GM19238 (cell line): ENCODE results near the gene SLC4A1.
A peak's percentile ranks its signal among the peaks of the same experiment; 100 is the strongest.

ENCODE experiments used
- DNase-seq: peaks from one replicate; pipeline ENCODE4 v3.0.0; 2011; ENCODE audit warnings: low spot score; ENCODE audit not compliant: insufficient read length

Gene SLC4A1

DNA sequence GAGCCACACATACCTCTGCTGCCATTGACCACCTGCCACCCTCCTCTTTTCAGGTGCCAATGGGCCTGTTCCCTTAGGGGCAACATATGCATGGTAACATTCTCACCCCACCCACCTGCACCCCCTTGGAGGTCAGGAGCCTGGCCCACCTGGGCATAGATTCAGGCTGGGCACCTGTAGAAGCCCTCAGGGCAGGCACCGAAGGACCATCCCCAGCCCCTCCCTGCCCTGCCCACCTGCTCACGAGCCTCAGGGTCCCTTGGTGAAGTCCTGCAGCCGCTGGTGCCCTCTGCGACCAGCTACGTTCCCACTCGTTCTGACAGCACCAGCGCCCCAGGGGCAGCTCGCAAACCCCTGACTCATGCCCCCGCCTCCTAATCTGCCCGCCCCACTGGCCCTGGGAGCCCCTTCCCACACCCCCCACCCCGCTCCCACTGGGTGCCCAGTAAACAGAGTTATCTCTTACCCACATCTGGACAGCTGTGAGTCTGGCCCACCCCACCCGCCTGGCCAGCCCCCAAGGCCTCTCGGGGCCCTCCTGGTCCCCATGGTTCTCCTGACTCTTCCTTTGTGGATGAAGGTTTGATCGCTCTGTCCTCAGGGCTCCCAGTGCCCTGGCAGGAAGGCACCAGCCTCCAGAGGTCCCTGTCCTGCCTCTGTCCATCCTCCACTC is at the start of gene SLC4A1:
Gene SLC4A1 (minus strand): TSS at position 318 of the 673 bp plus-strand sequence. CDS start 5,269 bp downstream, outside the sequence.
- DNase-seq, result no peak

GRCh38 chr17:44317545-44317944 is 49.6 kb upstream of the SLC4A1 start:
- no peak for DNase-seq

GRCh38 chr17:44315760-44316731 is 48.1 kb upstream of the SLC4A1 start:
- DNase-seq, result no peak

- peak; percentile 60 for DNase-seq
Measured at GRCh38 chr17:44314869-44315661, 47.1 kb upstream of the SLC4A1 start.

- DNase-seq, result no peak
Measured at GRCh38 chr17:44314524-44314868, 46.6 kb upstream of the SLC4A1 start.

DNA sequence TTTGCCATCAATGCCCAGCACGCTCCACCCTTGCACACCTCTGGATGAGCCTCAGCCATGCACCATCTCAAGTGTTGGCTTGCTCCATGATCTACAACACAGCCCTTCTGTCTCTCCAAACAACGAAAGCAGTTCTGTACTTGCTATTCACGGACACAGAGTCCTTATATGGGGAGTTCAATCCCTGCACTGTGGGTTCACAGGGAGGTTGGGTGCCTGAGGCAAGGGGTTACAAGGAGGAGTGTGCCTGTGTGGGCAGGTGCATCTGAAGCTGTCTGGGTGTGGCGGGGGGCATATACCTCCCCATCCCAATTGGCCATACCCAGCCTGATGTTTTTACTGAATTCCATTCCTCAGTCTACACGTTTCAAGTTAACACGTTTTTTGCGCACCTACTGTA is 46.1 kb upstream of the SLC4A1 start:
- no peak for DNase-seq

DNA sequence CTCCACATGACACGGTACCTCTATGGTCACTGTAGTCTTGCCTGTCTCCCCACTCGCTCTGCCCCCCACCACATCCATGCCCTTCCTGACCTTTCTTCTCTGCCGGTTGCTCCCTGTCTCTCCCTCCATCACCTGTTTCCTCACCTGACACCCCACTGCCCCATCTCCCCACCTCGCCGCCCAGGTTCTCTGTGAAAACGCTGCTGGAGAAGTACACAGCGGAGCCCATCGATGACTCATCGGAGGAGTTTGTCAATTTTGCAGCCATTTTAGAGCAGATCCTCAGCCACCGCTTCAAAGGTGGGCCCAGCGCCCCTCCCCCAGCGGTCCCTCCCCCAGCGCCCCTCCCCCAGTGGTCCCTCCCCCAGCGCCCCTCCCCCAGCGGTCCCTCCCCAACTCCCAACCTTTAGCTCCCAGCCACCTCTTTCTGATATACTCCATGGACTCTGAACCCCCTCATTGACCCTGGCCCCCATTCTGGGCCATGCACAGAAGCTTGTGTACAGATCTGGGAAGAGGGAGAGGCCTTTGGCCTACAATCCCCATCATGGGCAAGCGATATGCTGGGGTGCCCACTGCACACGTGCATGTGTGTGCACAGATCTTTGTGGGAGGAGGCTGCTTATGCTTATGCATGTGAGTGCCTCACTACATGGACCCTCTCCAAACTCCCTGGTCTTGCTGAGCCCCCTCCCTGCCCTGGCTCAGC is 44.6 kb upstream of the SLC4A1 start:
- DNase-seq, result no peak

DNA sequence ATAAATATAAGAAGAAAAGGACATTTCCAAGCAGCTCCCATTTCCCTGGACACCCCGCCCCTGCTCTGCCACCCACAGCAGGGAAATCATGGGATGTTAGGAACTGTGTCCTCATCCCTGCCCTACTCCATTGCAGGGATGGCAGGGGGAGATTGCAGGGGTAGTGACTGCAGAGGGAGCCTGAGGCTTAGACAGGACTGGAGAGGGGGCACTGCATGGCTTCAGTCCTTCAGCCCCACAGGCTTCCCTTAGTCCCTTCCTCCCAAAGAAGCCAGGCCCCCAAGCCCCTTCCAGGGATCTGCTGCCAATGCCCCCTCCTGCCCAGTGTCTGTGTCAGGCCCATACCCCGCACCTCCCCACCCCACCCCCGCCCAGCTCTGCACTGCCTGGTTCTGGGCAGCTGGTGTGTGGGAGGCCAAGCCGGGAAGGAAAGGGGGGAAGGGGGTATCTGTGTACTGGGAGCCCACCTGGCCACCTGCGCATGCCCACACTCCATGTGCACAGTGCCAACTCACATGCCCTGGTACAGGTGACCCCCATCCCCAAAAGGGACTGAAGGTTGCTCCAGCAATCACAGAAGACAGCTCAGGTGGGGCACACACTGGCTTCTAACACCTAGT is 43.7 kb upstream of the SLC4A1 start:
- DNase-seq, result no peak

- no peak for DNase-seq
Measured at GRCh38 chr17:44310609-44311376, 42.9 kb upstream of the SLC4A1 start.

DNA sequence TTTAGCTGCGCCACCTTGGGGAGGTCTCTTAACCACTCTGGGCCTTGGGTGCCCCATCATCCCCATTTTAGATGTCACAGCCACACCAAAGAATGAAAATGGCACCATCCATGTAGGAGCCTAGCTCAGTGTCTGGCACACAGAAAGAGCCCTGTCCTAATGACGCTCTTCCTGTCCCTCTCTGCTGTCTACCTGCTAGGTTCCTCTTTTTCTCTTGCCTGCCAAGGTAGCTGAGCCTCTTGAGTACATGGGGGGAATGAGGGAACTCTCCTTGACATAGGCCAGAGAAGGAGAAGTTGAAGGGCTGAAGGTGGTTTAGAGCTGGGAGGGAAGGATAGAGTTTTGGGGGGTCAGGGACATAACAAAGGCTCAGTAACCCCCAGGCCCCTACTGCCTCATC is 42.3 kb upstream of the SLC4A1 start:
- DNase-seq, result no peak

DNA sequence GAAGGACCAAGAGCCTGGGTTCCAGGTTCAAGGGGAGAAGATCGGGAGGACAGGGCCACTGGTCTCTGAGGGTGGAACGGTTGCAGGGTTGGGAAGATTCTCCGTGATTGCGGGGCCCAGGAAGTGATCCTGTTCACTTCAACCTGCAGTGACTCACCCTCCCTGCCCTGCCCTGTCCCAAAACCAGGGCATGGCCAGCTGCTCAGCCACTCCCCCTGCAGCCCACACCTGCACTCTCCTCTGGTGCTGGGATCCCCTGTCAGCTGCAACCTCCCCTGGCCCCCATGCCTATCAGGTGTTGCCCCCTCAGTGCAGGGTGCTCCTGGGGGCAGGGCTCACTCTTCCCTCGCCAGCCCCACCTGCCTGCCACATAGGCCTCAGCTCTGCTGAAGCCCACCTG is 41.5 kb upstream of the SLC4A1 start:
- DNase-seq, result no peak

GRCh38 chr17:44308865-44309264 is 40.9 kb upstream of the SLC4A1 start:
- DNase-seq, result no peak

DNA sequence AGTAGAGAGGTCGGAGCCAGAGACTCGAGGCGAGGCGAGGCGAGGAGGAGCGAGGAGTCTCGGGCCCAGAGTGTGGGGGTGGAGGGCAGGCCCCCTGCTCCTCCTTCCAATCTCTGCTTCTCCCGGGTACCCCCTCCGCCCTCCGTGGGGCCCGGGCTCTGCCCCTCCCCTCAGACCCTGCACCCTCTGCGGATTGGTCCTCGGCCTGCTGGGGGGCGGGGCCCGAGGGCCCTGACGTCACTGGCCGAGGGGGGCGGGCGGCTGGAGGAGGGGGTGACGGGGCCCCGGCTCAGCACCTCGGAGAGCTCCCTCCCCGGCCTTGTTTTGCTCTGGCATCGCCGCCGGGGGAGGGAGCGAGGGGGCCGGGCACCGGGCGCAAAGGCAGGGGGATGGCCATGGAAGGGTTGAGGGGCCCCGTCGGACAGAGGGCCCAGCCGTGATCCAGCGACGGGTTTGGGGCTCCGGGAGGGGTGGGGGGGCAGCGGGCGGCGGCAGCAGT is 40.4 kb upstream of the SLC4A1 start, which contains the start of gene RUNDC3A:
Gene RUNDC3A (plus strand): TSS at position 282 of the 499 bp plus-strand sequence. CDS start 232 bp downstream, outside the sequence.
- DNase-seq, result peak; percentile 91

GRCh38 chr17:44307387-44308186 is 39.7 kb upstream of the SLC4A1 start:
- no peak for DNase-seq

- DNase-seq, result no peak
Measured at GRCh38 chr17:44304651-44305050, 36.7 kb upstream of the SLC4A1 start.

DNA sequence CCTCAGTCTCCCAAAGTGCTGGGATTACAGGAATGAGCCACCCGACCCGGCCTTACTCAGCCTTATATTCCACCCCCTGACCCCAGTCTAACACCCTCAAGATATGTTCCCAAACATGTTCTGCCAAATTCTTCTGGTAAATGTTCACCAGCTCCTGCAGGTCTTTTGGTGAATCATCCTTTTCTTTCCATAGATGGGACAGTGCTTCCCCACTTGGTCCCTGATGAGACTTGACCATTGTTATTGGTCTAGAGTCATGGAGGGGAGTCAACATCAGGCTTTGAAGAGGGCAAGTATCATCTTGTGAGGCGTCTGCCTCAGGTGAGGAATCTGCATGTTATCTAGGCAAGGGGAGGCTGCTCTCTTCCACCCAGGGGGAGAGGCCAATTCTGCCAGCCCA is 30.0 kb upstream of the SLC4A1 start:
- DNase-seq, result no peak

GRCh38 chr17:44293509-44294226 is 25.7 kb upstream of the SLC4A1 start:
- no peak for DNase-seq

DNA sequence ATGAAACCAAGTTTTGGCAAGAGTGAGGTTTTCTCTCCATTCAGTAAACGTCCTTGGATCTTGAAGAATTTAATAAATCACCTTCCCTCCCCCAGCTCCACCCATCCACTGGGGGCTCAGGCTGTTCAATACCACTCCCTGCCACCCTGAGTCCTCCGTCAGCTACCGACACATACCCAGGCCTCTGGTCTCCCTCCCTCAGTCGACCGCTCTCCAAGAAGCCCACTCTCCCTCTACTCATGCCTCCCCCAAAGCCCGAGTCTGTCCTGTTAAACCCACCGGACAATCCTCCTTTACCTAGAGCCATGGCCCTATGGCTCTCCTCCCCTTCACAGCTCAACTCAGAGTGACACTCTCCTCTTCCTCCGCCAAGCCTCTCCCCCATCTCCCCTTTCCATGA is 19.7 kb upstream of the SLC4A1 start:
- no peak for DNase-seq
